Pancreas (tissue), 10 donors: Measurements from ENCODE around the gene ANKRD10. TPM values are rescaled to one million over a fixed set of nuclear protein-coding genes. Genes with fewer than 3 reads are reported as not detected.

Experiments
- ATAC-seq, 4 donors: fragments of 200-7000 bp; cut with Tn5 transposase; one replicate each; pipeline versions ENCODE4 v1.8.0 to v1.9.1; 2020; ENCODE audit warnings: mild to moderate bottlenecking in 4 of 4, moderate library complexity in 4 of 4
- DNase-seq, 6 donors: peaks; one replicate each; pipeline ENCODE4 v3.0.0-alpha.2; 2020
- FAIRE-seq: peaks from 2 replicates; lab custom pipeline; 2012; peaks lifted over from hg19 to GRCh38; lab: Jason Lieb, UNC
- H3K27ac ChIP-seq, 4 donors: fragments of 200-600 bp; sonication (generic); 1 replicate in 3 of 4; 2 replicates in 1 of 4; pipeline versions ENCODE4 v1.5.0 to v1.8.0; 2020
- H3K27me3 ChIP-seq, 4 donors: fragments of 200-600 bp; one replicate each; pipeline ENCODE4 v1.8.0; 2021
- H3K36me3 ChIP-seq, 3 donors: fragments of 200-600 bp; sonication (generic) in 1 of 3; one replicate each; pipeline versions ENCODE4 v1.5.0 to v1.8.0; 2020 to 2021
- H3K4me1 ChIP-seq, 3 donors: fragments of 200-600 bp; one replicate each; pipeline ENCODE4 v1.8.0; 2021
- H3K4me3 ChIP-seq, 4 donors: fragments of 200-600 bp; sonication (generic) in 2 of 4; one replicate each; pipeline versions ENCODE4 v1.5.0 to v1.8.0; 2020 to 2021
- H3K9me3 ChIP-seq, 4 donors: fragments of 200-600 bp; one replicate each; pipeline ENCODE4 v1.8.0; 2021
- WGBS, 2 donors: extraction: QIAGEN DNeasy Blood & Tissue Kit; methylation state at CpG; one replicate each; pipeline ENCODE4 v1.1.7; 2013; 5-methylcytosine and 5-hydroxymethylcytosine counted together
- intact Hi-C, 3 donors: fragments of 100-400 bp; cut with DNase I; formaldehyde crosslinking; loops; one replicate each; pipeline versions ENCODE4 v1.11.1 to v1.14.2; 2022
- polyA plus RNA-seq, 2 donors: library from polyadenylated mRNA; stranded (reverse); fragments of 200-250 nt; gene quantifications; one replicate each; pipeline ENCODE4 v1.2.3, GENCODE V29; 2013
- total RNA-seq, 6 donors: library from RNA; stranded (reverse); fragmentation: NEBNext Ultra II Directional in 4 of 6; extraction: Animal tissue kit (Norgen Biotek cat#: 25700) in 4 of 6; gene quantifications; one replicate each; pipeline versions ENCODE4 v1.2.1 to v1.2.4, GENCODE V29; 2021 to 2023
- TF ChIP-seq, protein P1 (sequence below), 4 donors: fragments of 200-600 bp; sonication (generic) in 3 of 4; IDR thresholded peaks; one replicate each; pipeline versions ENCODE4 v1.5.0 to v1.8.0; 2021; ENCODE audit warnings: antibody characterized with exemption in 4 of 4
- donor health status: healthy with polysubstance abuse.
- donor health status: DM: no; HTN: no; CAD: no; lungs with moderate emphysema.
- donor health status: DM: no; HTN: no; CAD: no.
- donor health status: control.
- donor health status: control.
- donor health status: Bipolar disorder and iron deficiency.
- donor health status: DM: yes; HTN: yes; CAD: no.
- donor health status: DM: no; HTN: no; CAD: no.
- donor health status: DM: no; HTN: no; CAD: no.
- donor health status: DM: yes; HTN: yes; CAD: no.

Gene ANKRD10
- total and polyA plus RNA-seq, 8 donors: 37.6 to 138 (median 67.9) TPM

GRCh38 chr13:110830331-110830730 is 84.5 kb downstream of the ANKRD10 start:
- intact Hi-C loops: no loop called here
- no peaks in the 10 kb centered on the region for H3K27me3 ChIP-seq
- no peak for ATAC-seq
- H3K9me3 ChIP-seq: no peaks in the 10 kb centered on the region
- H3K36me3 ChIP-seq: no peaks in the 10 kb centered on the region
- FAIRE-seq: no peak
- H3K4me1 ChIP-seq: no peaks in the 10 kb centered on the region
- no peak overlapping the region for H3K27ac ChIP-seq
- WGBS, 2 donors: 72 to 77% methylated on average over 16 of the region's 16 CpGs
- TF ChIP-seq, protein P1, sequence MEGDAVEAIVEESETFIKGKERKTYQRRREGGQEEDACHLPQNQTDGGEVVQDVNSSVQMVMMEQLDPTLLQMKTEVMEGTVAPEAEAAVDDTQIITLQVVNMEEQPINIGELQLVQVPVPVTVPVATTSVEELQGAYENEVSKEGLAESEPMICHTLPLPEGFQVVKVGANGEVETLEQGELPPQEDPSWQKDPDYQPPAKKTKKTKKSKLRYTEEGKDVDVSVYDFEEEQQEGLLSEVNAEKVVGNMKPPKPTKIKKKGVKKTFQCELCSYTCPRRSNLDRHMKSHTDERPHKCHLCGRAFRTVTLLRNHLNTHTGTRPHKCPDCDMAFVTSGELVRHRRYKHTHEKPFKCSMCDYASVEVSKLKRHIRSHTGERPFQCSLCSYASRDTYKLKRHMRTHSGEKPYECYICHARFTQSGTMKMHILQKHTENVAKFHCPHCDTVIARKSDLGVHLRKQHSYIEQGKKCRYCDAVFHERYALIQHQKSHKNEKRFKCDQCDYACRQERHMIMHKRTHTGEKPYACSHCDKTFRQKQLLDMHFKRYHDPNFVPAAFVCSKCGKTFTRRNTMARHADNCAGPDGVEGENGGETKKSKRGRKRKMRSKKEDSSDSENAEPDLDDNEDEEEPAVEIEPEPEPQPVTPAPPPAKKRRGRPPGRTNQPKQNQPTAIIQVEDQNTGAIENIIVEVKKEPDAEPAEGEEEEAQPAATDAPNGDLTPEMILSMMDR (IDR thresholded peaks at IDR 0.05): no peak
- no peak for DNase-seq
- no peak overlapping the region for H3K4me3 ChIP-seq

DNA sequence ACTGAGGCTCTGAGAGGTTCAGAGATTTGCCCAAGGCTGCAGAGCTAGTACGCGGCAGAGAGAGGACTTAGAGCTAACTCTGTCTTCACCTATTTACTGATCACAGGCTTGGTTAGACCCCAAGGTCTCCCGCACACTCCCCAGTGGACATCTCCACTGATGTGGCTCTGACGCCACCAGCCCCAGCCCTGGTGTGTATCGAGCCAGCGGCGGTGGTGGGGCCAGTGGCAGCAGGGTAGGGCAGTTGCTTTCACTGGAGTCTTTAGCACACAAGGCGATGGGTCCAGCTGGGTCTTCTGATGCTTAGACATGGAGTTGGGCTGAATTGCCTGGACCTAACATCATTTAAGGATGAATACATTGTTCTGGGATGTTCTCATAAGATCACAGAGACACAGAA is 85.4 kb downstream of the ANKRD10 start:
- no peaks in the 10 kb centered on the region for H3K9me3 ChIP-seq
- no peaks in the 10 kb centered on the region for H3K27me3 ChIP-seq
- H3K4me1 ChIP-seq: no peaks in the 10 kb centered on the region
- no peak for DNase-seq
- 82 to 92% methylated on average over 8 of the region's 8 CpGs for WGBS, 2 donors
- no peak overlapping the region for H3K27ac ChIP-seq
- no peaks in the 10 kb centered on the region for H3K36me3 ChIP-seq
- intact Hi-C loops: no loop called here
- ATAC-seq: no peak
- TF ChIP-seq, protein P1 (IDR thresholded peaks at IDR 0.05): no peak
- FAIRE-seq: no peak
- no peak overlapping the region for H3K4me3 ChIP-seq

DNA sequence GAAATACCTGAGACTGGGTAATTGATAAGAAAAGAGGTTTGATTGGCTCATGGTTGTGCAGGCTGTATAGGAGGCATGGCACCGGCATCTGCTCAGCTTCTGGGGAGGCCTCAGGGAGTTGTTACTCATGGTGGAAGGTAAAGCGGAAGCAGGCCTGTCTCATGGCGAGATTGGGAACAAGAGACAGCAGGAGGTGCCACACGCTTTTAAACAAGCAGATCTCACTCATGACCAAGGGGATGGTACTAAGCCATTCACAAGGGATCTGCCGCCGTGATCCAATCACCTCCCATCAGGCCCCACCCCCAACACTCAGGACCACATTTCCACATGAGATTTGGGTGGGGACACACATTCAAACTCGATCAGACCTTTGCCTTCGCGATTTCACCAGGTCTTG is 86.2 kb downstream of the ANKRD10 start:
- intact Hi-C loops: no loop called here
- no peaks in the 10 kb centered on the region for H3K27me3 ChIP-seq
- FAIRE-seq: no peak
- no peak overlapping the region for H3K27ac ChIP-seq
- WGBS, 2 donors: 84% methylated on average over 9 of the region's 9 CpGs
- no peak overlapping the region for H3K4me3 ChIP-seq
- no peaks in the 10 kb centered on the region for H3K9me3 ChIP-seq
- H3K36me3 ChIP-seq: no peaks in the 10 kb centered on the region
- no peak for ATAC-seq
- H3K4me1 ChIP-seq: no peaks in the 10 kb centered on the region
- no peak for DNase-seq
- TF ChIP-seq, protein P1 (IDR thresholded peaks at IDR 0.05): no peak

Other genes starting within 250 kb of the ANKRD10 start
- gene CARS2, start 209.0 kb downstream of the ANKRD10 start, total RNA-seq: 10 to 100 TPM; 18.2 to 38.8 (median 22.6) TPM
- gene CARS2, start 209.0 kb downstream of the ANKRD10 start, polyA plus RNA-seq: 10 to 100 TPM; 92.3 to 98.7 TPM
- 1 to 10 TPM; 4.0 to 7.7 (median 6.0) TPM for gene ING1, start 201.4 kb downstream of the ANKRD10 start, total RNA-seq
- 1 to 10 TPM; 4.6 to 5.3 TPM for gene ING1, start 201.4 kb downstream of the ANKRD10 start, polyA plus RNA-seq
- 10 to 100 TPM; 13.4 to 37.7 (median 20.3) TPM for gene ARHGEF7, start 200.2 kb upstream of the ANKRD10 start, total RNA-seq
- 10 to 100 TPM; 23.3 to 30.0 TPM for gene ARHGEF7, start 200.2 kb upstream of the ANKRD10 start, polyA plus RNA-seq